ENCODE results near the gene PTPRM. TPM values are rescaled to one million over a fixed set of nuclear protein-coding genes. Genes with fewer than 3 reads are reported as not detected.

PTPRM gene
- total RNA-seq, 1 experiment from 2014 or later = 6.2 TPM

DNA sequence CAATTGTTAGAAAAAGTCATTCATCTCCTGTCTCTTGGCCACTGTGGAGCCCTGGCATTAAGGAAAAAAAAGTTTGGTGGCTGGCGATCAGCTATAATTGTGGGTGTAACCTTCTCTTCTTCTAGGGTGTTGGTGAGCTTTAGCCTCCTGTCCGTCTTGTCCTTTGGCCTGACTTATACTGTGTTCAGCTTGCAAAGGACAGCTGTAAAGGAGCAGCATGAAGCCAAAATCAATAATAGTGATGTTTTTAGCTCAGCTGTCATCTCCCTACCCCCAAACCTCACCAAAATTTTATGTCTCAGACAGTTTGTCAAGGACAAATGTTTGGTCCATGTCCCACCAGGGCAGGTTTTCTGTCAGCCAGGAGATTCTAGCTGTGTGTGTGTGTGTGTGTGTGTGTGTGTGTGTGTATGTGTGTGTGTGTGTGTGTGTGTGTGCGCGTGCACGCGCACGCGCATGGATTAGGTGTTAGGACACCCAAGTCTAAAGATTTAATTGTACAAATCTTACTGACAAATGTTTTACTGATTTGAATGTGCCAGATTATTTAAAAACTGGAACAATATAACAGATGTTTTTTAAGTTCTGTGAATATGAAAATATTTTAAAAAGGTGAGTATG lies 109.2 kb downstream of the PTPRM start:
- Histone ChIP-seq H4K8ac (replicated peaks; ENCODE audit: insufficient read length, low read depth, low read length) (no peak overlapping the region), H3K14ac (ENCODE audit: insufficient read depth, low read length) (no peak overlapping the region), H3K4me1 (ENCODE audit: insufficient read depth, low read length) (no peaks in the 10 kb centered on the region), H2BK120ac (ENCODE audit: low read depth, low read length, poor library complexity, severe bottlenecking) (no peak overlapping the region), H2BK15ac (ENCODE audit: low read depth, low read length) (no peak overlapping the region), H3T11ph (ENCODE audit: low read length) (no peak overlapping the region), H3K9ac (ENCODE audit: extremely low read depth, insufficient read length, low read length) (no peak overlapping the region), H4K91ac (ENCODE audit: insufficient read length, low read depth, low read length) (no peak overlapping the region), H3K79me2 (ENCODE audit: insufficient read depth, low read length) (no peaks in the 10 kb centered on the region), H4K20me1 (ENCODE audit: control insufficient read depth, insufficient read depth, insufficient read length) (no peaks in the 10 kb centered on the region), H3K4me2 (ENCODE audit: insufficient read depth, insufficient read length, low read length) (no peak overlapping the region), H3K9me3 (ENCODE audit: control insufficient read depth, low read depth, low read length) (no peaks in the 10 kb centered on the region), H2AK5ac (ENCODE audit: insufficient read length, low read length) (no peak overlapping the region), H4K5ac (ENCODE audit: insufficient read length, low read depth, low read length) (no peak overlapping the region), H3K79me1 (ENCODE audit: insufficient read depth, low read depth, low read length, poor library complexity, severe bottlenecking) (no peaks in the 10 kb centered on the region), H2BK20ac (ENCODE audit: low read depth, low read length, poor library complexity, severe bottlenecking) (no peak overlapping the region), H3K18ac (ENCODE audit: insufficient read length, low read depth, low read length) (no peak overlapping the region), H3K4ac (ENCODE audit: low read depth, low read length) (no peak overlapping the region), H2BK12ac (ENCODE audit: insufficient read length, low read depth, low read length) (no peak overlapping the region), H2AFZ (ENCODE audit: low read length) (no peak overlapping the region), H3K23ac (ENCODE audit: insufficient read length, low read depth, low read length) (no peak overlapping the region), H3K56ac (ENCODE audit: insufficient read length, low read depth, low read length) (no peak overlapping the region), H3K27me3 (ENCODE audit: insufficient read depth, low read length) (no peaks in the 10 kb centered on the region), H2BK5ac (ENCODE audit: insufficient read length, low read length) (no peak overlapping the region), H3K23me2 (ENCODE audit: insufficient read length, low read depth, low read length, poor library complexity, severe bottlenecking) (no peaks in the 10 kb centered on the region), H3K27ac (ENCODE audit: insufficient read length, low read depth, low read length) (no peak overlapping the region)
- no peaks in the 10 kb centered on the region for H3K9me3 Mint-ChIP-seq
- TF ChIP-seq CTCF (conservative IDR thresholded peaks at IDR 0.05) = no peak
- no peaks in the 10 kb centered on the region for H3K4me1 Mint-ChIP-seq
- H3K27me3 Mint-ChIP-seq (ENCODE audit: low read depth) = no peaks in the 10 kb centered on the region
- no CpG with 5 or more reads among the region's 8 CpGs for WGBS (ENCODE audit: extremely low coverage, insufficient read length, low lambda C conversion rate)
- DNase-seq = no peak
- H3K27ac Mint-ChIP-seq = no peak overlapping the region
- no peaks in the 10 kb centered on the region for H3K36me3 Mint-ChIP-seq (ENCODE audit: insufficient read depth in 1 of 3, low read depth in 3 of 3)
- H3K4me3 Mint-ChIP-seq = no peak overlapping the region
